Measurements from ENCODE around the gene ERCC8. TPM values are rescaled to one million over a fixed set of nuclear protein-coding genes. Genes with fewer than 3 reads are reported as not detected.

Gene ERCC8
- polyA plus RNA-seq, 3 donors = 5.5 to 16.8 (median 10.6) TPM

GRCh38 chr5:60856066-60856465 lies 88.8 kb downstream of the ERCC8 start:
- peaks cover 0 to 6% of the 10 kb centered on the region in 2 donors for H3K4me1 ChIP-seq (ENCODE audit: control insufficient read depth in 1 of 2, insufficient read depth in 2 of 2, low read length in 2 of 2)
- H3K9ac ChIP-seq (ENCODE audit: insufficient read depth, low read length, poor library complexity, severe bottlenecking) = no peak overlapping the region
- H3K27ac ChIP-seq (ENCODE audit: low read depth in 1 of 2, low read length in 2 of 2) = no peak overlapping the region
- H3K36me3 Mint-ChIP-seq = peaks cover 0 to 5% of the 10 kb centered on the region in 2 donors
- H2AFZ ChIP-seq (ENCODE audit: insufficient read depth, low read depth, low read length, poor library complexity, severe bottlenecking) = no peak overlapping the region
- H3K79me2 ChIP-seq (ENCODE audit: insufficient read depth, low read length) = no peaks in the 10 kb centered on the region
- peak; percentile 3 to 40 (median 13) for DNase-seq
- H3K27me3 ChIP-seq (ENCODE audit: control insufficient read depth in 2 of 2, insufficient read depth in 2 of 2, low read length in 2 of 2) = no peaks in the 10 kb centered on the region
- no peak overlapping the region for H3K4me3 Mint-ChIP-seq
- H3K27me3 Mint-ChIP-seq (ENCODE audit: low read depth in 3 of 3) = no peaks in the 10 kb centered on the region
- H3K4me3 ChIP-seq (replicated peaks in 1 of 3; ENCODE audit: low read depth in 2 of 3, low read length in 3 of 3) = no peak overlapping the region
- H3K9me3 ChIP-seq (replicated peaks in 1 of 2; ENCODE audit: control insufficient read depth in 1 of 2, insufficient read depth in 1 of 2, low read length in 2 of 2) = peaks cover 0 to 6% of the 10 kb centered on the region in 2 donors
- WGBS (ENCODE audit: insufficient coverage) = no CpG with 5 or more reads among the region's 1 CpG
- H4K20me1 ChIP-seq (ENCODE audit: insufficient read depth, low read length) = no peaks in the 10 kb centered on the region
- no peak overlapping the region for H3K4me2 ChIP-seq (replicated peaks; ENCODE audit: extremely low read depth, low read length, poor library complexity, severe bottlenecking)
- no peak for TF ChIP-seq CTCF (IDR thresholded peaks at IDR 0.05)
- peaks cover 9% of the 10 kb centered on the region for H3K4me1 Mint-ChIP-seq
- H3K27ac Mint-ChIP-seq = no peak overlapping the region
- intact Hi-C loops (cut with micrococcal nuclease) = no loop called here
- no peaks in the 10 kb centered on the region for H3K36me3 ChIP-seq (replicated peaks in 1 of 2; ENCODE audit: control insufficient read depth in 1 of 2, insufficient read depth in 2 of 2, low read length in 2 of 2)
- peaks cover 2 to 15% (median 10%) of the 10 kb centered on the region in 7 donors for H3K9me3 Mint-ChIP-seq

- WGBS (ENCODE audit: insufficient coverage) = 72% methylated on average over 3 of the region's 3 CpGs
- no peaks in the 10 kb centered on the region for H3K36me3 ChIP-seq (replicated peaks in 1 of 2; ENCODE audit: control insufficient read depth in 1 of 2, insufficient read depth in 2 of 2, low read length in 2 of 2)
- no peaks in the 10 kb centered on the region for H3K27me3 Mint-ChIP-seq (ENCODE audit: low read depth in 3 of 3)
- peaks cover 0 to 4% (median 0%) of the 10 kb centered on the region in 7 donors for H3K9me3 Mint-ChIP-seq
- H4K20me1 ChIP-seq (ENCODE audit: insufficient read depth, low read length) = no peaks in the 10 kb centered on the region
- intact Hi-C loops (cut with micrococcal nuclease) = no loop called here
- H3K36me3 Mint-ChIP-seq = no peaks in the 10 kb centered on the region
- H3K79me2 ChIP-seq (ENCODE audit: insufficient read depth, low read length) = no peaks in the 10 kb centered on the region
- no peak for DNase-seq
- H2AFZ ChIP-seq (ENCODE audit: insufficient read depth, low read depth, low read length, poor library complexity, severe bottlenecking) = no peak overlapping the region
- no peak overlapping the region for H3K4me2 ChIP-seq (replicated peaks; ENCODE audit: extremely low read depth, low read length, poor library complexity, severe bottlenecking)
- peaks cover 0 to 6% of the 10 kb centered on the region in 2 donors for H3K4me1 ChIP-seq (ENCODE audit: control insufficient read depth in 1 of 2, insufficient read depth in 2 of 2, low read length in 2 of 2)
- no peak overlapping the region for H3K27ac Mint-ChIP-seq
- H3K4me1 Mint-ChIP-seq = peaks cover 9% of the 10 kb centered on the region
- H3K4me3 Mint-ChIP-seq = no peak overlapping the region
- H3K27me3 ChIP-seq (ENCODE audit: control insufficient read depth in 2 of 2, insufficient read depth in 2 of 2, low read length in 2 of 2) = no peaks in the 10 kb centered on the region
- TF ChIP-seq CTCF (IDR thresholded peaks at IDR 0.05) = no peak
- H3K9me3 ChIP-seq (replicated peaks in 1 of 2; ENCODE audit: control insufficient read depth in 1 of 2, insufficient read depth in 1 of 2, low read length in 2 of 2) = no peaks in the 10 kb centered on the region
- H3K4me3 ChIP-seq (replicated peaks in 1 of 3; ENCODE audit: low read depth in 2 of 3, low read length in 3 of 3) = no peak overlapping the region
- no peak overlapping the region for H3K9ac ChIP-seq (ENCODE audit: insufficient read depth, low read length, poor library complexity, severe bottlenecking)
- H3K27ac ChIP-seq (ENCODE audit: low read depth in 1 of 2, low read length in 2 of 2) = no peak overlapping the region
Observed at GRCh38 chr5:60852940-60853339, 91.9 kb downstream of the ERCC8 start.

Measured in CD14-positive monocyte (primary cell).